ENCODE results near the gene ITGA1. TPM values are rescaled to one million over a fixed set of nuclear protein-coding genes. Genes with fewer than 3 reads are reported as not detected.
A peak's percentile ranks its signal among the peaks of the same experiment; 100 is the strongest.

The ITGA1 gene
- total and polyA plus RNA-seq, 2 donors (not counting 1 experiment from before 2014, with no cell fraction given) = 12.6 to 115 TPM

DNA sequence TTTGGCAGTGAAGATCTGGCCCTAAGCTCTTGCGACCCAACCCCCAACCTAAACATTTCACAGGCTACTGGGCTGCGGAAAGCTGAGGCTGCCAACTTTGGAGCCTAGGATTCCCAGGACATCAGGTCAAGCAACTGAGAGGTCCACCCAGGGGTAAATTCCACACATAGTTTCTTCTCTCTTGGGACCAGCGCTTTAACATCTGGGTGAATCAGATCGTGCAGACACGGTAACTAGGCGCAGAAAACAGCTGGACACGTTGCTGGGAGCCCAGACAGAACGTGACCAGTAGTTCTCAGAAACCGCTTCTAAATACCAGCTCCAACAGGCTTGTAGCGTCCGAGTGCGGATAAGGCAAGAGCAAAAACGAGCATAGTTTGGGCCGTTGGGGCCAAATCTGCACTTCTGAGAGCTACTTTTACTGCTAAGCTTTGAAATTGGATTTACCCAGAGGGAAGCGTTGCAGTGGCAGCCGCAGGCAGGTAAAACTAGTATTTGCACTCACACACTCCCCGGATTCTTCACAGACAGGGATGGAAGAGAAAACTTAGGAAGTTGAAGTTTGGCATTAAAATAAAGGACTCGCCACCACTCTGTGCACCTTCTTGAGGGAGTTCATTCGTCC is 11.8 kb downstream of the ITGA1 start:
- no peaks in the 10 kb centered on the region for H4K20me1 ChIP-seq (ENCODE audit: control insufficient read depth, extremely low read depth, insufficient read depth, low read length)
- H3K9ac ChIP-seq (ENCODE audit: insufficient read depth, low read length) = peak overlapping the region; percentile 84
- H3K27me3 ChIP-seq (ENCODE audit: control insufficient read depth, insufficient read depth, low read length) = no peaks in the 10 kb centered on the region
- peak overlapping the region; percentile 72 to 96 (median 86) for H3K4me3 ChIP-seq (replicated peaks in 1 of 4; ENCODE audit: control extremely low read depth in 1 of 4, insufficient read depth in 1 of 4, low read depth in 3 of 4, low read length in 4 of 4)
- TF ChIP-seq, protein P1, sequence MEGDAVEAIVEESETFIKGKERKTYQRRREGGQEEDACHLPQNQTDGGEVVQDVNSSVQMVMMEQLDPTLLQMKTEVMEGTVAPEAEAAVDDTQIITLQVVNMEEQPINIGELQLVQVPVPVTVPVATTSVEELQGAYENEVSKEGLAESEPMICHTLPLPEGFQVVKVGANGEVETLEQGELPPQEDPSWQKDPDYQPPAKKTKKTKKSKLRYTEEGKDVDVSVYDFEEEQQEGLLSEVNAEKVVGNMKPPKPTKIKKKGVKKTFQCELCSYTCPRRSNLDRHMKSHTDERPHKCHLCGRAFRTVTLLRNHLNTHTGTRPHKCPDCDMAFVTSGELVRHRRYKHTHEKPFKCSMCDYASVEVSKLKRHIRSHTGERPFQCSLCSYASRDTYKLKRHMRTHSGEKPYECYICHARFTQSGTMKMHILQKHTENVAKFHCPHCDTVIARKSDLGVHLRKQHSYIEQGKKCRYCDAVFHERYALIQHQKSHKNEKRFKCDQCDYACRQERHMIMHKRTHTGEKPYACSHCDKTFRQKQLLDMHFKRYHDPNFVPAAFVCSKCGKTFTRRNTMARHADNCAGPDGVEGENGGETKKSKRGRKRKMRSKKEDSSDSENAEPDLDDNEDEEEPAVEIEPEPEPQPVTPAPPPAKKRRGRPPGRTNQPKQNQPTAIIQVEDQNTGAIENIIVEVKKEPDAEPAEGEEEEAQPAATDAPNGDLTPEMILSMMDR (conservative IDR thresholded peaks at IDR 0.05 in 1 of 2, IDR thresholded peaks at IDR 0.05 in 1 of 2; ENCODE audit: low read depth in 1 of 2, low read length in 2 of 2) = no peak
- TF ChIP-seq EZH2 (IDR thresholded peaks at IDR 0.05; ENCODE audit: low read length, missing control alignments) = no peak
- H3K4me1 ChIP-seq (ENCODE audit: control insufficient read depth, extremely low read depth, insufficient read depth, low read length) = peaks cover 10% of the 10 kb centered on the region
- H3K79me2 ChIP-seq (ENCODE audit: control insufficient read depth, insufficient read depth, low read length) = peaks cover 69% of the 10 kb centered on the region
- H2AFZ ChIP-seq (ENCODE audit: low read length) = peak overlapping the region; percentile 46
- no peaks in the 10 kb centered on the region for H3K9me3 ChIP-seq (ENCODE audit: control insufficient read depth, insufficient read depth, low read depth, low read length)
- peak; percentile 61 to 86 for DNase-seq (ENCODE audit: low read depth in 2 of 2)
- no peaks in the 10 kb centered on the region for H3K36me3 ChIP-seq (ENCODE audit: control insufficient read depth, insufficient read depth, low read length)
- H3K27ac ChIP-seq (ENCODE audit: insufficient read depth, low read length) = peak overlapping the region; percentile 99
- H3K4me2 ChIP-seq (ENCODE audit: extremely low read depth, insufficient read depth, low read length) = peak overlapping the region; percentile 97

DNA sequence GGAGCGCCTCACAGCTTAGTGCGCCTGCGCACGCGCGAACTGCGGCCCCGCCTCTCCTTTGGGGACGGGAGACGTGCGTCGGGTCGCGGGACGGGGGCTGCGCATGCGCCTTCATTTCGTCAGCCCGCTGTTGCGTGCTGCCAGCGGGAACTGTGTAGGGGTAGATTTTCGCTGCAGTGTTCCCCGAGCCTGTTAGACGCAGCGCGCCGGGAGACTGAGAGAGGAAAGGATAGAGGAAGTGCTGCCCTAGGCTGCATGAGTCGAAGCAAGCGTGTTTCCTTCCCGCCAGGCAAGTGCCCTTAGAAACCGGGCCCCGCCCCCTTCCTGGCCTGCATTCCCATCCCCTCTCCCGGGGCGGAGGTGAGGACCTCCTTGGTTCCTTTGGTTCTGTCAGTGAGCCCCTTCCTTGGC is 12.3 kb downstream of the ITGA1 start:
- Histone ChIP-seq H3K36me3 (ENCODE audit: control insufficient read depth, insufficient read depth, low read length) (no peaks in the 10 kb centered on the region), H3K27me3 (ENCODE audit: control insufficient read depth, insufficient read depth, low read length) (no peaks in the 10 kb centered on the region), H3K4me1 (ENCODE audit: control insufficient read depth, extremely low read depth, insufficient read depth, low read length) (peaks cover 10% of the 10 kb centered on the region), H3K9me3 (ENCODE audit: control insufficient read depth, insufficient read depth, low read depth, low read length) (no peaks in the 10 kb centered on the region), H3K79me2 (ENCODE audit: control insufficient read depth, insufficient read depth, low read length) (peaks cover 73% of the 10 kb centered on the region), H3K27ac (ENCODE audit: insufficient read depth, low read length) (peak overlapping the region; percentile 99), H3K4me2 (ENCODE audit: extremely low read depth, insufficient read depth, low read length) (peak overlapping the region; percentile 100), H4K20me1 (ENCODE audit: control insufficient read depth, extremely low read depth, insufficient read depth, low read length) (no peaks in the 10 kb centered on the region), H3K9ac (ENCODE audit: insufficient read depth, low read length) (peak overlapping the region; percentile 96), H2AFZ (ENCODE audit: low read length) (no peak overlapping the region), H3K4me3 (replicated peaks in 1 of 4; ENCODE audit: control extremely low read depth in 1 of 4, insufficient read depth in 1 of 4, low read depth in 3 of 4, low read length in 4 of 4) (peak overlapping the region; percentile 72 to 96 (median 86))
- no peak for TF ChIP-seq EZH2 (IDR thresholded peaks at IDR 0.05; ENCODE audit: low read length, missing control alignments)
- TF ChIP-seq, protein P1 (conservative IDR thresholded peaks at IDR 0.05 in 1 of 2, IDR thresholded peaks at IDR 0.05 in 1 of 2; ENCODE audit: low read depth in 1 of 2, low read length in 2 of 2) = no peak
- DNase-seq (ENCODE audit: low read depth in 2 of 2) = peak; percentile 88 to 94

DNA sequence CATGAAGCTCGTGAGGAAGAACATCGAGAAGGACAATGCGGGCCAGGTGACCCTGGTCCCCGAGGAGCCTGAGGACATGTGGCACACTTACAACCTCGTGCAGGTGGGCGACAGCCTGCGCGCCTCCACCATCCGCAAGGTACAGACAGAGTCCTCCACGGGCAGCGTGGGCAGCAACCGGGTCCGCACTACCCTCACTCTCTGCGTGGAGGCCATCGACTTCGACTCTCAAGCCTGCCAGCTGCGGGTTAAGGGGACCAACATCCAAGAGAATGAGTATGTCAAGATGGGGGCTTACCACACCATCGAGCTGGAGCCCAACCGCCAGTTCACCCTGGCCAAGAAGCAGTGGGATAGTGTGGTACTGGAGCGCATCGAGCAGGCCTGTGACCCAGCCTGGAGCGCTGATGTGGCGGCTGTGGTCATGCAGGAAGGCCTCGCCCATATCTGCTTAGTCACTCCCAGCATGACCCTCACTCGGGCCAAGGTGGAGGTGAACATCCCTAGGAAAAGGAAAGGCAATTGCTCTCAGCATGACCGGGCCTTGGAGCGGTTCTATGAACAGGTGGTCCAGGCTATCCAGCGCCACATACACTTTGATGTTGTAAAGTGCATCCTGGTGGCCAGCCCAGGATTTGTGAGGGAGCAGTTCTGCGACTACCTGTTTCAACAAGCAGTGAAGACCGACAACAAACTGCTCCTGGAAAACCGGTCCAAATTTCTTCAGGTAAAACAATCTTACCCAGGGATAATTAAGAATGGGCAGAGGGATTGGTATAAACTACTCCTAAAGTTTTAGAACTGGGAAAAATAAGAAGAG is 12.9 kb downstream of the ITGA1 start:
- peak overlapping the region; percentile 100 for H3K4me2 ChIP-seq (ENCODE audit: extremely low read depth, insufficient read depth, low read length)
- H3K4me3 ChIP-seq (replicated peaks in 1 of 4; ENCODE audit: control extremely low read depth in 1 of 4, insufficient read depth in 1 of 4, low read depth in 3 of 4, low read length in 4 of 4) = peak overlapping the region; percentile 72 to 96 (median 86)
- no peaks in the 10 kb centered on the region for H3K27me3 ChIP-seq (ENCODE audit: control insufficient read depth, insufficient read depth, low read length)
- no peaks in the 10 kb centered on the region for H4K20me1 ChIP-seq (ENCODE audit: control insufficient read depth, extremely low read depth, insufficient read depth, low read length)
- peak overlapping the region; percentile 96 for H3K9ac ChIP-seq (ENCODE audit: insufficient read depth, low read length)
- no peaks in the 10 kb centered on the region for H3K36me3 ChIP-seq (ENCODE audit: control insufficient read depth, insufficient read depth, low read length)
- H3K27ac ChIP-seq (ENCODE audit: insufficient read depth, low read length) = peak overlapping the region; percentile 99
- no peak overlapping the region for H2AFZ ChIP-seq (ENCODE audit: low read length)
- DNase-seq (ENCODE audit: low read depth in 2 of 2) = peak; percentile 68 to 83
- TF ChIP-seq, protein P1 (conservative IDR thresholded peaks at IDR 0.05 in 1 of 2, IDR thresholded peaks at IDR 0.05 in 1 of 2; ENCODE audit: low read depth in 1 of 2, low read length in 2 of 2) = peak in 1 of 2 donors; percentile 5
- TF ChIP-seq EZH2 (IDR thresholded peaks at IDR 0.05; ENCODE audit: low read length, missing control alignments) = no peak
- H3K79me2 ChIP-seq (ENCODE audit: control insufficient read depth, insufficient read depth, low read length) = peaks cover 74% of the 10 kb centered on the region
- peaks cover 10% of the 10 kb centered on the region for H3K4me1 ChIP-seq (ENCODE audit: control insufficient read depth, extremely low read depth, insufficient read depth, low read length)
- no peaks in the 10 kb centered on the region for H3K9me3 ChIP-seq (ENCODE audit: control insufficient read depth, insufficient read depth, low read depth, low read length)
